ENCODE measurements around the gene EGLN2.

The EGLN2 gene

DNA sequence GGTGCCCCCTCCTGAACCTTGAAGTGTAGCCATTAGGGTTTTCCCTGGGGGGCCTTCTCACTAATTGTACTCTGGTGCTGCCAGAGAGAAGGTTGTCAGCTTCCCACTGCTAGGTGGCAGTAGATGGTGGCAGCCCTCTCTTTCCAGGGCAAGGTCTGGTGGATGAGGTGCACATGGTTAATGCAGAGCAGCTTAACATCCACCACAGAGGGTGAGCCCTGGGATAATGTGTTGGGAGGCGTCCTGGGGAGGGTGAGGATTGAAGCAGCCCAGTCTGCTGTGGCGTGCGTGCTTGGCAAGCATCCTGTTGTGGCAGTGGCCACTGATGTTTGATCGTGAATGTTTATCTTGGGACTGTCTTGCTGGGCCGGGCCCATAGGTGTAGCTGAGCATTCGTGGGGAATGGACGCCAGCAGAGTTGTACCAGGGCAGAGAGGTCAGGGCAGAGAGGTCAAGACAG, 5.8 kb downstream of the EGLN2 start:
- Histone ChIP-seq H3K9ac (ENCODE audit: low read length) (peak overlapping the region; percentile 61; the same call in 1 of the 2 replicates), H3K4me3 (ENCODE audit: low read depth, low read length, poor library complexity, severe bottlenecking) (peak overlapping the region; percentile 92), H3K36me3 (ENCODE audit: insufficient read depth, low read length) (peaks cover 70% of the 10 kb centered on the region), H3K4me1 (ENCODE audit: insufficient read depth, low read length, severe bottlenecking) (peaks cover 73% of the 10 kb centered on the region), H3K27ac (ENCODE audit: low read depth, low read length, poor library complexity, severe bottlenecking) (peak overlapping the region; percentile 86), H2AFZ (ENCODE audit: low read length) (no peak overlapping the region), H3K9me3 (ENCODE audit: low read length) (no peaks in the 10 kb centered on the region), H3F3A (ENCODE audit: insufficient read depth, low read length) (no peaks in the 10 kb centered on the region), H3K27me3 (ENCODE audit: insufficient read depth, low read length) (no peaks in the 10 kb centered on the region), H3K4me2 (ENCODE audit: low read length) (peak overlapping the region; percentile 92), H4K20me1 (ENCODE audit: insufficient read depth, low read length) (no peaks in the 10 kb centered on the region), H3K79me2 (ENCODE audit: insufficient read depth, low read length) (peaks cover 32% of the 10 kb centered on the region), H3K9me2 (ENCODE audit: low read depth, low read length) (no peaks in the 10 kb centered on the region)
- TF ChIP-seq EZH2 (IDR thresholded peaks at IDR 0.05; ENCODE audit: borderline replicate concordance, low read length) = no peak
- TF ChIP-seq, protein P1, sequence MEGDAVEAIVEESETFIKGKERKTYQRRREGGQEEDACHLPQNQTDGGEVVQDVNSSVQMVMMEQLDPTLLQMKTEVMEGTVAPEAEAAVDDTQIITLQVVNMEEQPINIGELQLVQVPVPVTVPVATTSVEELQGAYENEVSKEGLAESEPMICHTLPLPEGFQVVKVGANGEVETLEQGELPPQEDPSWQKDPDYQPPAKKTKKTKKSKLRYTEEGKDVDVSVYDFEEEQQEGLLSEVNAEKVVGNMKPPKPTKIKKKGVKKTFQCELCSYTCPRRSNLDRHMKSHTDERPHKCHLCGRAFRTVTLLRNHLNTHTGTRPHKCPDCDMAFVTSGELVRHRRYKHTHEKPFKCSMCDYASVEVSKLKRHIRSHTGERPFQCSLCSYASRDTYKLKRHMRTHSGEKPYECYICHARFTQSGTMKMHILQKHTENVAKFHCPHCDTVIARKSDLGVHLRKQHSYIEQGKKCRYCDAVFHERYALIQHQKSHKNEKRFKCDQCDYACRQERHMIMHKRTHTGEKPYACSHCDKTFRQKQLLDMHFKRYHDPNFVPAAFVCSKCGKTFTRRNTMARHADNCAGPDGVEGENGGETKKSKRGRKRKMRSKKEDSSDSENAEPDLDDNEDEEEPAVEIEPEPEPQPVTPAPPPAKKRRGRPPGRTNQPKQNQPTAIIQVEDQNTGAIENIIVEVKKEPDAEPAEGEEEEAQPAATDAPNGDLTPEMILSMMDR (IDR thresholded peaks at IDR 0.05; ENCODE audit: low read length) = peak; percentile 36

DNA sequence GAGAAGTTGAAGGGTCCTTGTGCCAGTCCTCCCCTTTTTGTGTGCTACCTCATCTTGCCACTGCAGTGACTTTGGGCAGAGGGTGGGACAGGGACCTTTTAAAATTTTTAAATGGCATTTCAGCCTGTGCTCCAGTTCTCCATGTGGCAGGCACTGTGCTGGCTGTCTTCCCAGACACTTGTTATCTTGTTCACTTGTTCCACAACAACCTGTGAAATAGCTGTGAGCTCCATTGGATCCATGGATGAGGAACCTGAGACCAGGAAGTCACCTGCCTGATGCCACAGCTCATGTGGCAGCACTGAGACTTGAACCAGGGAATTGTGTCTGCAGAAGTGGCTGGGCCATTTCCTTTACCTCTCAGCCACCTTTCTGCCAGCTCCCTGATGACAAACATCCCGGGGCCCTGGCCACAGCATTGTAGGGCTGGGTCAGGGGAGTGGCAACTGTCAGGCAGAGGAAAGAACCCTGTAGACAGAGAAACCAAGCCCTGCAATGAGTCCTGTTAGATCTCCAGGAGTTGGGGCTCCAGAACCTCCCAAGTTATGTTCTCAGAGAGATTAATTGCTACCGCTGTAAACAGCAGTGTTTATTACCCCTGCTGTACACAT, 6.4 kb downstream of the EGLN2 start:
- H3K4me2 ChIP-seq (ENCODE audit: low read length) = no peak overlapping the region; the same call in 1 of the 2 replicates
- H3K79me2 ChIP-seq (ENCODE audit: insufficient read depth, low read length) = peaks cover 26% of the 10 kb centered on the region

DNA sequence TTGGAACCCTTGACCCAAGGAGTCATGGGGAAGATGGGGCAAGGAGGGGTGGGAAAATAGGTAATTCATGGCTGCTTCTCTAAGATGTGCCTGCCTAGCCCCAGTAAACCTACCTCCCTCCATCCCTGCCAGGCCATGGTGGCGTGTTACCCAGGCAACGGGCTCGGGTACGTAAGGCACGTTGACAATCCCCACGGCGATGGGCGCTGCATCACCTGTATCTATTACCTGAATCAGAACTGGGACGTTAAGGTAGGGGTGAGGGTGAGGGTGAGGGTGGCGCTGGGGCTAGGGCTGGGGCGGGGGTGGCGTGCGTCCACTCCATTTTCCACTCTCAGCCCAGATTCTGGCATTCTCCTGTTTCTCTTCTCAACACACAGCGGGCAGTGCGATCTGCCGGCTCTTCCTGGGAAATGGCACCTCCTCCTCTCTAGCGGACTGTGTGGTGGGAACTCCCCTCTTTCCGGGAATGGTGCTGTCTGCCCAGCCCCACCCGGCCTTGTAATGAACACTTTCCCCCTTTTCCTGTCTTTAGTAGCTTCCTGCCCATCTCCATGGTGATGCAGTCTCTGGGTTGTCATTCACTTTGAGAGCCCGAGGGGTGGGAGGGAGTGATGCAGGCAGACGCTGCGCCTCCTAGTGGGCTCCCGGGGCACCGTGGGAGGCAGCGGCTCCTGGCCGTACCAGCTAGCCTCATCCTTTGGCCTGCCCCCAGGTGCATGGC, 7.6 kb downstream of the EGLN2 start:
- TF ChIP-seq EZH2 (IDR thresholded peaks at IDR 0.05; ENCODE audit: borderline replicate concordance, low read length) = no peak
- TF ChIP-seq, protein P1 (IDR thresholded peaks at IDR 0.05; ENCODE audit: low read length) = peak; percentile 97
- no peaks in the 10 kb centered on the region for H3F3A ChIP-seq (ENCODE audit: insufficient read depth, low read length)
- no peaks in the 10 kb centered on the region for H3K9me3 ChIP-seq (ENCODE audit: low read length)
- no peaks in the 10 kb centered on the region for H4K20me1 ChIP-seq (ENCODE audit: insufficient read depth, low read length)
- peak overlapping the region; percentile 86 for H3K27ac ChIP-seq (ENCODE audit: low read depth, low read length, poor library complexity, severe bottlenecking)
- H3K9me2 ChIP-seq (ENCODE audit: low read depth, low read length) = no peaks in the 10 kb centered on the region
- peaks cover 62% of the 10 kb centered on the region for H3K36me3 ChIP-seq (ENCODE audit: insufficient read depth, low read length)
- H3K79me2 ChIP-seq (ENCODE audit: insufficient read depth, low read length) = 0 out of 2 replicates have a peak, but pooled peaks cover 15% of the 10 kb centered on the region
- no peak overlapping the region for H3K4me3 ChIP-seq (ENCODE audit: low read depth, low read length, poor library complexity, severe bottlenecking)
- H3K4me1 ChIP-seq (ENCODE audit: insufficient read depth, low read length, severe bottlenecking) = peaks cover 61% of the 10 kb centered on the region
- H3K27me3 ChIP-seq (ENCODE audit: insufficient read depth, low read length) = no peaks in the 10 kb centered on the region
- no peak overlapping the region for H3K9ac ChIP-seq (ENCODE audit: low read length)
- peak overlapping the region; percentile 14; the same call in 1 of the 2 replicates for H3K4me2 ChIP-seq (ENCODE audit: low read length)
- no peak overlapping the region for H2AFZ ChIP-seq (ENCODE audit: low read length)

More for the DNA sequence above, 6.4 kb downstream of the EGLN2 start:
- Histone ChIP-seq H3K4me1 (ENCODE audit: insufficient read depth, low read length, severe bottlenecking) (peaks cover 68% of the 10 kb centered on the region), H3F3A (ENCODE audit: insufficient read depth, low read length) (no peaks in the 10 kb centered on the region), H3K27me3 (ENCODE audit: insufficient read depth, low read length) (no peaks in the 10 kb centered on the region), H3K9me3 (ENCODE audit: low read length) (no peaks in the 10 kb centered on the region), H3K4me3 (ENCODE audit: low read depth, low read length, poor library complexity, severe bottlenecking) (no peak overlapping the region), H3K27ac (ENCODE audit: low read depth, low read length, poor library complexity, severe bottlenecking) (peak overlapping the region; percentile 86), H3K9ac (ENCODE audit: low read length) (no peak overlapping the region), H2AFZ (ENCODE audit: low read length) (no peak overlapping the region), H3K36me3 (ENCODE audit: insufficient read depth, low read length) (peaks cover 73% of the 10 kb centered on the region), H3K9me2 (ENCODE audit: low read depth, low read length) (no peaks in the 10 kb centered on the region), H4K20me1 (ENCODE audit: insufficient read depth, low read length) (no peaks in the 10 kb centered on the region)
- TF ChIP-seq, protein P1 (IDR thresholded peaks at IDR 0.05; ENCODE audit: low read length) = no peak
- no peak for TF ChIP-seq EZH2 (IDR thresholded peaks at IDR 0.05; ENCODE audit: borderline replicate concordance, low read length)
